CD1c-positive myeloid dendritic cell (primary cell): ENCODE data around the gene MAP3K13.
"Not testable (repeated sequence)": the region's sequence is repeated elsewhere in the genome, so short reads cannot be mapped to it uniquely, and the experiment has no call there.

ENCODE experiments used
- DNase-seq: peaks from one replicate; pipeline ENCODE4 v3.0.0-alpha.2; 2016; ENCODE audit errors: extremely low spot score

Gene MAP3K13

GRCh38 chr3:185342459-185343174, 20.3 kb upstream of the MAP3K13 start:
- DNase-seq = peak; percentile 52

GRCh38 chr3:185347399-185347798, 15.5 kb upstream of the MAP3K13 start:
- DNase-seq = no peak

- no peak for DNase-seq
Measured at GRCh38 chr3:185350841-185351240, 12.1 kb upstream of the MAP3K13 start.

GRCh38 chr3:185351396-185351795, 11.5 kb upstream of the MAP3K13 start:
- DNase-seq = no peak

GRCh38 chr3:185353225-185353624, 9.7 kb upstream of the MAP3K13 start:
- DNase-seq = no peak

GRCh38 chr3:185353823-185354614, 8.9 kb upstream of the MAP3K13 start:
- DNase-seq = peak; percentile 69

- no peak for DNase-seq
Measured at GRCh38 chr3:185356499-185356898, 6.4 kb upstream of the MAP3K13 start.

GRCh38 chr3:185361920-185362319, 1.0 kb upstream of the MAP3K13 start:
- no peak for DNase-seq

- DNase-seq = no peak
Measured at GRCh38 chr3:185363662-185364203, 797 bp downstream of the MAP3K13 start.

- DNase-seq = no peak
Measured at GRCh38 chr3:185365291-185366073, 2.5 kb downstream of the MAP3K13 start.

- DNase-seq = no peak
Measured at GRCh38 chr3:185366074-185366335, 3.1 kb downstream of the MAP3K13 start.

GRCh38 chr3:185366913-185367312, 4.0 kb downstream of the MAP3K13 start:
- no peak for DNase-seq

GRCh38 chr3:185370349-185370748, 7.4 kb downstream of the MAP3K13 start:
- DNase-seq = not testable (repeated sequence)

- no peak for DNase-seq
Measured at GRCh38 chr3:185371306-185372074, 8.6 kb downstream of the MAP3K13 start.

- DNase-seq = no peak
Measured at GRCh38 chr3:185381320-185382058, 18.6 kb downstream of the MAP3K13 start.

- DNase-seq = no peak
Measured at GRCh38 chr3:185382154-185382553, 19.2 kb downstream of the MAP3K13 start.

- DNase-seq = not testable (repeated sequence)
Measured at GRCh38 chr3:185386515-185386914, 23.6 kb downstream of the MAP3K13 start.

GRCh38 chr3:185387646-185388045, 24.7 kb downstream of the MAP3K13 start:
- DNase-seq = no peak

GRCh38 chr3:185393055-185393454, 30.1 kb downstream of the MAP3K13 start:
- no peak for DNase-seq

GRCh38 chr3:185397676-185398075, 34.7 kb downstream of the MAP3K13 start:
- DNase-seq = no peak
